Uterus (tissue), 2 donors: ENCODE data around the gene AGPAT3.

ENCODE experiments used
- POLR2A ChIP-seq, 2 donors: fragments of 450-650 bp; IDR thresholded peaks; one replicate each; pipeline ENCODE4 v1.6.1; 2016; ENCODE audit warnings: antibody characterized with exemption in 2 of 2, mild to moderate bottlenecking in 1 of 2, moderate library complexity in 1 of 2
- TF ChIP-seq, protein P1 (sequence below), 4 experiments: fragments of 200-600 bp in 2 of 4; fragments of 450-650 bp in 2 of 4; sonication (generic) in 2 of 4; IDR thresholded peaks; one replicate each; pipeline ENCODE4 v1.5.1; 2016 to 2019; ENCODE audit warnings: antibody characterized with exemption in 4 of 4, mild to moderate bottlenecking in 2 of 4, moderate library complexity in 1 of 4

GRCh38 chr21:43969115-43969444 lies 104.1 kb downstream of the AGPAT3 start:
- TF ChIP-seq, protein P1, sequence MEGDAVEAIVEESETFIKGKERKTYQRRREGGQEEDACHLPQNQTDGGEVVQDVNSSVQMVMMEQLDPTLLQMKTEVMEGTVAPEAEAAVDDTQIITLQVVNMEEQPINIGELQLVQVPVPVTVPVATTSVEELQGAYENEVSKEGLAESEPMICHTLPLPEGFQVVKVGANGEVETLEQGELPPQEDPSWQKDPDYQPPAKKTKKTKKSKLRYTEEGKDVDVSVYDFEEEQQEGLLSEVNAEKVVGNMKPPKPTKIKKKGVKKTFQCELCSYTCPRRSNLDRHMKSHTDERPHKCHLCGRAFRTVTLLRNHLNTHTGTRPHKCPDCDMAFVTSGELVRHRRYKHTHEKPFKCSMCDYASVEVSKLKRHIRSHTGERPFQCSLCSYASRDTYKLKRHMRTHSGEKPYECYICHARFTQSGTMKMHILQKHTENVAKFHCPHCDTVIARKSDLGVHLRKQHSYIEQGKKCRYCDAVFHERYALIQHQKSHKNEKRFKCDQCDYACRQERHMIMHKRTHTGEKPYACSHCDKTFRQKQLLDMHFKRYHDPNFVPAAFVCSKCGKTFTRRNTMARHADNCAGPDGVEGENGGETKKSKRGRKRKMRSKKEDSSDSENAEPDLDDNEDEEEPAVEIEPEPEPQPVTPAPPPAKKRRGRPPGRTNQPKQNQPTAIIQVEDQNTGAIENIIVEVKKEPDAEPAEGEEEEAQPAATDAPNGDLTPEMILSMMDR (IDR thresholded peaks at IDR 0.05) = no peak
- no peak for TF ChIP-seq POLR2A (IDR thresholded peaks at IDR 0.05)
